Hematopoietic multipotent progenitor cell (in vitro differentiated cells): ENCODE measurements around the gene PRRX1. TPM values are rescaled to one million over a fixed set of nuclear protein-coding genes. Genes with fewer than 3 reads are reported as not detected.

Experiments used
- DNase-seq, 3 donors: peaks; one replicate each; pipeline ENCODE4 v3.0.0-alpha.2; 2011 to 2015; ENCODE audit warnings: low read depth in 2 of 3, low spot score in 2 of 3
- total RNA-seq: library from RNA; depleted of rRNA; stranded (reverse); fragments of >200 nt; gene quantifications from one replicate; pipeline ENCODE4 v1.2.3, GENCODE V29; 2012

PRRX1 gene
- total RNA-seq, 1 donor = not detected

- DNase-seq = no peak
These were observed 21.2 kb downstream of the PRRX1 start for GRCh38 chr1:170685166-170685565.

DNA sequence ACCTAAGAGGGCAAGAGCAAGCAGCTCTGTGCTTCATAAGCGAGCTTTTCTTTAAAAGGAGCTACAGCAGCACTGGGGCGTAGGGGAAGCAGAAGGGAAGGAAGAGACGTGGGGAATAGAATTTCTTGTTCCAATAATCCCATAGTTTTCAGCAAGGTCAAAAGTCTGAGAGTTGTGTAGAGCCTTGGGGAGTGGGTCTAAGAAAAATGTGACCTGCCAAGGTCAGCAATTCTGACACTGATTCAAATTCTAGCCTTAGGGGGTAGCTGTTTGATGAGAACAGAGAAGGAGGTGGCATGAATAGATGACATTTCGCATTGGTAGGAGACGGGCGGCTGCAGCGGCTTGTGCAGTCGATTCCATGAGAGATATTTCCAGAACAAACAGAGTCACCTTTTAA, 22.4 kb downstream of the PRRX1 start:
- no peak for DNase-seq

DNA sequence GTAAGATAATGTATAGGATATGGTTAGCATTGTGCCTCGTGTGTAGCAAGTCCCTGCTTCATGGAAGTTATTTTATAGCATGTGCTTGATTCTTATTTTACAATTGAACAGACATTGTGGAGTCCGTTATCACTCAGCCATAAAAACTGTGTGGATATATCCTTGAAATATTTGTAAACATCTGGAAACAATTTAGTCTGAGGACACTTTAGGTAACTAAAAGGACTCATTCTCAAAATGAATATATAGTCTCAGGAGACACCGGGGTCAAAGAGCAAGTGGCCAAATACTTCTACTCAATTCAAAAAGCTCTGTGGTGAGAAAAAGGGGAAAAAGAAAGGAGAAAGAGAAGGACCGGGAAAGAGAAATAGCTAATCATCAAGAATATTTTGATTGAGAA, 23.7 kb downstream of the PRRX1 start:
- no peak for DNase-seq

- no peak for DNase-seq
These were observed 27.3 kb downstream of the PRRX1 start for GRCh38 chr1:170691258-170691657.

- DNase-seq = no peak
These were observed 29.1 kb downstream of the PRRX1 start for GRCh38 chr1:170692866-170693575.

DNA sequence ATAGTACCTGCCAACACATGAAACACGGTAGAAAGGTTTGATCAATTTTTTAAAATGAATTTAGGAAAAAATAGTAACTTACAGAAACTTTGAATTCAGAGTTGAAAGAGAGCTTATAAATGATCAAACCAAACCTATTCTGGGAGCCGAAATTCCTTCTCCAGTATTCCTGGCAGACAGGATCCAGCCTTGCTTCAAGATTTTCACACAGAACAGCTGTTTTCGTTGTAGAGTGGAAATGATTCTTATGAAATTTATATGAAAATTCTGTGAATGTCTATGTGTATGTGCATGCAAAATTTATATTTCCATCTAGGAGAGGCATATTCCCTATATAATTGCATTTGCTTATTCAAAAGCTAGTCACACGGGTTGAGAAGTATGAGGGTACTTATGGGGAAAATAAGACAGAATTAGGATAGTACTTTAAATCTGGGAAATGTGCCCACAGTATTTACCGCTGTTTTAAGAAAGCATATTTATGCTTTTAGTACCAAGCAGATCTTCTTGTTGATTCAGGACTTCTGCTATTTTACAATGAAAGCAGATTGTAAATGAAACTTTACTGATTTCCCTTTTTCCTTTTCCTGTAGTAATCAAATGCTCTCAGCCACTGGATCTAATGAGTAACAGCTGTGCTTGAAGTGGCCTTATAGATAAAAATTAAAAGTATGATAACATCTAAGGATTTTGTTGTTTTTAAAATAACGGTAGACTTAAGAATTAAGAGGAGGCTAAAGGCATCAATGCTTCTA, 30.4 kb downstream of the PRRX1 start:
- DNase-seq = no peak

- no peak for DNase-seq
These were observed 32.1 kb downstream of the PRRX1 start for GRCh38 chr1:170695955-170696590.

GRCh38 chr1:170696591-170697290, 32.8 kb downstream of the PRRX1 start:
- no peak for DNase-seq

- DNase-seq = no peak
These were observed 33.4 kb downstream of the PRRX1 start for GRCh38 chr1:170697316-170697715.

GRCh38 chr1:170698301-170699275, 34.7 kb downstream of the PRRX1 start:
- DNase-seq = no peak

GRCh38 chr1:170699696-170700095, 35.8 kb downstream of the PRRX1 start:
- DNase-seq = no peak

- no peak for DNase-seq
These were observed 37.1 kb downstream of the PRRX1 start for GRCh38 chr1:170700842-170701615.

DNA sequence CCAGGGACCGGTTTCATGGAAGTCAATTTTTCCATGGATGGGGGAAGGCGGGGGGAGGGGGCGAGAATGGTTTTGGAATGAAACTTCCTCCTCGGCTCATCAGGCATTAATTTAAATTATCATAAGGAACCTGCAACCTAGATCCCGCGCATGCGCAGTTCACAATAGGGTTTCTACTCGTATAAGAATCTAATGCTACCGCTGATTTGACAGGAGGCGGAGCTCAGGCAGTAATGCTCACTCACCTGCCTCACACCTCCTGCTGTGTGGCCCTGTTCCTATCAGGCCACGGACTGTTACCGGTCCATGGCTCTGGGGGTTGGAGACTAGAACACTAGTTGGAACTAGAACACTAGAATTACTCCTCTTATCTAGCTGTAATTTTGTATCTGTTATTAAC, 38.0 kb downstream of the PRRX1 start:
- DNase-seq = no peak

DNA sequence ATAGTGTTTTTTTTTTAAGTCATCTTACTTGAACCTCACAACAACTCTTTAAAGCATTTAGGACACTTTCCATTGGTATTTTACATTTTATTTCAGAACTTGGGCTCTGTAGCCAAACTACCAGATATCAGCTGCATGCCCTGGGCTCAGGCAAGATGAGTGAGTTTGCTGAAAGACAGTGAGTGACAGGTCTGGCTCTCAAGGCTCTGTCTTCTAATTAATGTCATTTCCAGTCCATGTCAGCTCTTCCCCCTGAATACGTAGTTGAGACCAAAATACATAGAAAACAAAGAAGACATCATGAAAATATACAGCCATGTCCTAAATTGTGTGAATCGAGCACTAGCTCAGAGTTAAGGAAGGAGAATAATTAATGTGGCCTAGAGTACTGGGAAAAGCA, 39.7 kb downstream of the PRRX1 start:
- DNase-seq = no peak

GRCh38 chr1:170704256-170704655, 40.3 kb downstream of the PRRX1 start:
- DNase-seq = no peak

GRCh38 chr1:170705981-170706380, 42.0 kb downstream of the PRRX1 start:
- DNase-seq = no peak

DNA sequence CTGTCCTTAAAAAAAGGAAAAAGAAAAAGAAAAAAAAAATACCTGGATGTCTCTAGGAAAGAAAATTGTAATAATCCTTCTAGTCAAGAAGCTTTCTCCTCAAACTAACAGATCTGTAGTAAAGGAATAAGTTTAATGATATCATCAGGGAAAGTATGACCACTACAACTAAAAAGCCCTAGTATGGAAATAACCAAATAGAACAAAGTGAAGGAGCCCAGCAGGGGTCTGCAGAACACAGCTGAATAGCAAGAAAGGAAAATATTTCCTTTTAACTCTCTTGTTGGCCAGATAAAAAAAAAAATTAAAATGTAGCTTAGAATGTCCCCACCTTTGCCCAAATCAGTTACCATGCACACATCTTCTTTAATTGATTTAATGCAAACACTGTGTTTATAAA, 43.2 kb downstream of the PRRX1 start:
- no peak for DNase-seq

DNA sequence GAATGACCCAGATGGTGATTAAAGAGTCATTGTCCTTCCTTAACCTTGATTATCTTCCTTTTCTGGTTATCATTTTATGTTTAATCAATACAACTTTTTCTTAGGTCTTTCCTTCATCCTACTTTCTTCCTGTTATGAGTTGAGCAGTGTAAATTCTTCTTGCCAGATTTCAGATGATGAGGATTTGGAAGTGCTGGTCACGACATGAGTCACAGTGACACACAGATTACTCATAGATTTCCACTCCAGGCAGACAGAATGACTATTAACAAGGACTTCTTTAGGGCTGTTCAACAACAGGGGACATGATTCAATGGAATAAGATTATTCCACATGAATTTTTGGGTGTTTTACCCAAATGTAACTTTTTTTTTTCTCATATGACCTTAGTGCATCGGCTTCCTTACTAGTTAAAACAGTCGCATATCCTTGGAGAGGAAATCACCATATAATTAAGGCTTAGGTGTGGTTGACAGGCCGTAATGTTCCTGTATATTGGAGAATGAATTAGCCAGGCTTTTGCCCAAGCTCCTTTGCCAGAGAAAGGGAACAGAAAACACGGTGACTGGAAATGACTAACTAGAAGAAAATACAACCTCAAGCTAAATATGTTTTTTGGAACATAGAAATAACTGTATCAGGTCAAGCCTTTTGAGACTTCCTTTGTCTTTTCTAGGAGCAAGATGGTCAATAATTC, 44.2 kb downstream of the PRRX1 start:
- DNase-seq = no peak

DNA sequence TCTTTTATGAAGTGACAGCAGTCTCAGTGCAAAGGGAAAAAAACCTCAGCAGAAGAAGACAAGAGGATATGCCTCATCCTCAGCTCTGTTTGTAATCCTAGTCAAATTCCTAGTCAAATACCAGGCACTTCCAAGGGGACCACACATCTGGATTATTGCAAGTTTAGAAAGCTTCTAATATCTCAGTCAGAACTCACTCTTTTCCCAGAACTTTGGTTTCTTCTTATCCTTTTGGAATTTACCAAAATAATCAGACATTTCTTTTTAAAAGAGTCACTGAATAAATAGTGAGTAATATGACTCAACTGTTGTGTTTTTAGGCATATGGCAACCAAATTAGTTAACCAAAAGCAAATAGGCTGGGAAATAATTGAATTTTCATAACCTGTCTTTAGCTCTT, 47.8 kb downstream of the PRRX1 start:
- DNase-seq = no peak
